B cell (primary cell): Measurements from ENCODE around the gene SS18L1. TPM values are rescaled to one million over a fixed set of nuclear protein-coding genes. Genes with fewer than 3 reads are reported as not detected.

Experiments
- ATAC-seq: fragments of 200-7000 bp; cut with Tn5 transposase; one replicate; pipeline ENCODE4 v1.10.0; 2021; ENCODE audit warnings: low read depth, mild to moderate bottlenecking, moderate number of reproducible peaks, moderate library complexity
- CTCF ChIA-PET: fragments of 350-600 bp; sonication (Branson Sonifier 250); formaldehyde crosslinking; loops from one replicate; lab custom pipeline; 2021; ENCODE audit warnings: antibody characterized with exemption, inconsistent platforms; lab: Charles Lee
- POLR2A ChIA-PET: fragments of 350-600 bp; sonication (Branson Sonifier 250); formaldehyde crosslinking; loops from one replicate; lab custom pipeline; 2021; ENCODE audit warnings: antibody characterized with exemption; lab: Charles Lee
- DNase-seq: peaks from one replicate; pipeline ENCODE4 v3.0.0; 2013
- H2AFZ ChIP-seq: 2 replicates; pipeline ENCODE4 v1.6.1; 2012; ENCODE audit warnings: mild to moderate bottlenecking, low read depth, low read length; ENCODE audit not compliant: insufficient read depth, poor library complexity, severe bottlenecking
- H3K27ac ChIP-seq, 2 donors: 1 replicate in 1 of 2; 2 replicates in 1 of 2; pipeline ENCODE4 v1.5.1; 2012 to 2013; ENCODE audit warnings: low read length in 2 of 2, mild to moderate bottlenecking in 2 of 2, moderate library complexity in 1 of 2
- H3K27me3 ChIP-seq, 4 experiments: fragments of 200-600 bp in 1 of 4; sonication (generic) in 1 of 4; replicated peaks in 1 of 4; 1 replicate in 2 of 4; 2 replicates in 2 of 4; pipeline versions ENCODE4 v1.6.1 to v1.7.0; 2013 to 2016; ENCODE audit warnings: low read length in 3 of 4, mild to moderate bottlenecking in 2 of 4, mixed read lengths in 1 of 4, moderate library complexity in 1 of 4; ENCODE audit not compliant: insufficient read depth in 4 of 4, control insufficient read depth in 3 of 4; ENCODE audit errors: control extremely low read depth in 1 of 4
- H3K36me3 ChIP-seq, 2 experiments: replicated peaks in 1 of 2; 1 replicate in 1 of 2; 2 replicates in 1 of 2; pipeline versions ENCODE4 v1.6.1 to v1.7.1; 2013; ENCODE audit warnings: low read length in 1 of 2; ENCODE audit not compliant: insufficient read depth in 2 of 2, control insufficient read depth in 1 of 2; ENCODE audit errors: control extremely low read depth in 1 of 2, extremely low read depth in 1 of 2
- H3K4me1 ChIP-seq, 2 donors: fragments of 200-600 bp in 1 of 2; sonication (generic) in 1 of 2; 1 replicate in 1 of 2; 2 replicates in 1 of 2; pipeline versions ENCODE4 v1.5.1 to v1.6.1; 2013 to 2017; ENCODE audit warnings: low read length in 2 of 2; ENCODE audit not compliant: control insufficient read depth in 2 of 2, insufficient read depth in 2 of 2
- H3K4me2 ChIP-seq: replicated peaks from 2 replicates; pipeline ENCODE3; 2012; ENCODE audit warnings: mild to moderate bottlenecking, low read depth, low read length; ENCODE audit not compliant: poor library complexity, severe bottlenecking
- H3K4me3 ChIP-seq, 5 experiments: fragments of 200-600 bp in 1 of 5; sonication (generic) in 1 of 5; 1 replicate in 3 of 5; 2 replicates in 2 of 5; pipeline versions ENCODE4 v1.5.1 to v1.7.0; 2011 to 2016; ENCODE audit warnings: low read length in 4 of 5, mild to moderate bottlenecking in 4 of 5, low read depth in 2 of 5, control low read depth in 1 of 5, moderate library complexity in 1 of 5; ENCODE audit not compliant: insufficient read depth in 1 of 5; ENCODE audit errors: control extremely low read depth in 1 of 5, extremely low read depth in 1 of 5
- H3K79me2 ChIP-seq: fragments of 200-600 bp; sonication (generic); one replicate; pipeline ENCODE4 v1.6.0; 2016; ENCODE audit warnings: low read length; ENCODE audit not compliant: control insufficient read depth, insufficient read depth
- H3K9ac ChIP-seq: fragments of 200-600 bp; sonication (generic); 2 replicates; pipeline ENCODE4 v1.6.1; 2017; ENCODE audit warnings: mild to moderate bottlenecking, low read length, moderate library complexity
- H3K9me3 ChIP-seq, 3 donors: one replicate each; pipeline versions ENCODE4 v1.6.1 to v1.7.1; 2013; ENCODE audit warnings: low read length in 2 of 3; ENCODE audit not compliant: control insufficient read depth in 2 of 3, insufficient read depth in 1 of 3; ENCODE audit errors: control extremely low read depth in 1 of 3
- H4K20me1 ChIP-seq: 2 replicates; pipeline ENCODE4 v1.6.0; 2012; ENCODE audit warnings: mild to moderate bottlenecking, low read length; ENCODE audit not compliant: insufficient read depth, control insufficient read depth, poor library complexity, severe bottlenecking
- H3K27ac Mint-ChIP-seq: one replicate; pipeline ENCODE4 v1.8.0; 2021; ENCODE audit warnings: mixed read lengths
- H3K27me3 Mint-ChIP-seq: one replicate; pipeline ENCODE4 v1.8.0; 2021; ENCODE audit warnings: mixed read lengths
- H3K4me1 Mint-ChIP-seq: one replicate; pipeline ENCODE4 v1.8.0; 2021; ENCODE audit warnings: mixed read lengths
- H3K4me3 Mint-ChIP-seq: one replicate; pipeline ENCODE4 v1.8.0; 2021; ENCODE audit warnings: mixed read lengths
- H3K9me3 Mint-ChIP-seq: one replicate; pipeline ENCODE4 v1.8.0; 2022; ENCODE audit warnings: mixed read lengths; ENCODE audit not compliant: insufficient read depth
- EZH2 ChIP-seq: IDR thresholded peaks from 2 replicates; pipeline ENCODE4 v1.6.1; 2012; ENCODE audit warnings: borderline replicate concordance, low read depth, mild to moderate bottlenecking, moderate library complexity, low read length; ENCODE audit not compliant: insufficient read depth, poor library complexity, severe bottlenecking
- WGBS: methylation state at CpG from one replicate; pipeline ENCODE4 v1.1.5; 2013; ENCODE audit warnings: missing lambda C conversion rate; ENCODE audit not compliant: insufficient coverage; 5-methylcytosine and 5-hydroxymethylcytosine counted together
- intact Hi-C: fragments of 100-400 bp; cut with micrococcal nuclease; formaldehyde crosslinking; loops from one replicate; pipeline ENCODE4 v1.10.0; 2022
- polyA plus RNA-seq: library from polyadenylated mRNA; depleted of rRNA; stranded (reverse); fragments of >200 nt; gene quantifications from 2 replicates; pipeline ENCODE4 v1.2.3, GENCODE V29; 2012
- total RNA-seq, 2 donors: library from RNA; stranded (reverse); fragments of 120-200 nt in 1 of 2; gene quantifications; 1 replicate in 1 of 2; 2 replicates in 1 of 2; pipeline versions ENCODE4 v1.2.3 to v1.2.4, GENCODE V29; 2013 to 2022
- TF ChIP-seq, protein P1 (sequence below): fragments of 200-600 bp; IDR thresholded peaks from one replicate; pipeline ENCODE4 v1.8.0; 2022; ENCODE audit warnings: antibody characterized with exemption, mild to moderate bottlenecking

Gene SS18L1
- total and polyA plus RNA-seq, 2 donors (not counting 1 experiment from before 2014, with no cell fraction given), result 15.4 to 20.7 TPM

DNA sequence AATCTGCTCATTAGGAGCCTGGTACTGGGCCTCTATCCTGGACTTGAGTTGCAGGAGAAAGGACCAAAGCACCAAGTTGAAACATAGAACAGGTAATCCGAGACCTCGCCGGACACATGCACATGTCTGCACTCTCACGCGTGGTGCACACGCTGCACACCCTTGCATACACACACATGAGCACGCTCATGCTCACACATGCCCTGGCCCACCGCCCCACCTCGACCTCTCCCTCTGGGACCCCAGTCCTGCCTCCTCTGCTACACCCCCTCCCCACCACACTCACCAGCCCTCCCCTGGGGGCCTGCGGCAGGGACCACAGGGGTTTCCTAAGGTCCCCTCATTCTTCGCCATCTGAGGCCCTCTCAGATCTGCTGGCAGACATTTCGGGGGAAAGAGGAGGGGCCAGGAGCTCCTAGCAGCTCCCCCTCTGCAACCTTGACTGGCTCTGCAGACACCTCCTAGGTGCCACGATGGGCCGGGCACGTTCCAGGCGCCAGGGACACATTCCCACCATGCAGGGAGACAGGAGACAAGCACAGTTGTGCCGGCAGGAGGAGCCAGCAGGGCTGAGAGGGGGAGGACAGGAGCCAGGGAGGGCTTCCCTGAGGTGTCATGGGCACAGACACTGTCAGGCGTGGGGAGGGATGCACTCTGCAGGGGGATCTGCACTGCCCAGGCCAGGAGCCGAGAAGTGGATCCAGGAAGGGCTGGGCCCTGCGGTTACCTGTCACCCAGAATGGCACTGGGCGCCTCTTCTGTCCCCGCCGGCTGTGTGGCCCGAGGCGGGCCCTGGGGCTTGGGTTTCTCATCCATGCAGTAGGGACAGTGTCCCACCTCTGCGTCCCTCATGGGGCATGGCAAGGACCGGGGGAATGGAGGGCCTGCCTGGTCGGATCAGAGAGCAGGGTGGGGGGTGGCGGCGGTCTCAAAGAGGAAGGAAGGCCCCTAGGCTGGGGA lies 46.9 kb upstream of the SS18L1 start:
- H3K27ac Mint-ChIP-seq, result no peak overlapping the region
- CTCF ChIA-PET, result no interaction called here
- H3K4me3 Mint-ChIP-seq, result no peak overlapping the region

More for the DNA sequence above, 46.9 kb upstream of the SS18L1 start:
- H3K4me1 ChIP-seq, result no peaks in the 10 kb centered on the region
- Mint-ChIP-seq H3K27me3 (peaks cover 21% of the 10 kb centered on the region), H3K4me1 (no peaks in the 10 kb centered on the region), H3K9me3 (peaks cover 5% of the 10 kb centered on the region)
- H3K27ac ChIP-seq, result no peak overlapping the region
- peaks cover 0 to 42% (median 4%) of the 10 kb centered on the region in 3 donors for H3K9me3 ChIP-seq
- H3K4me2 ChIP-seq, result no peak overlapping the region
- DNase-seq (no peak), ATAC-seq (no peak)
- H3K36me3 ChIP-seq, result no peaks in the 10 kb centered on the region
- no peak overlapping the region for H3K4me3 ChIP-seq
- no peak overlapping the region for H2AFZ ChIP-seq
- H3K27me3 ChIP-seq, result peaks cover 0 to 9% (median 4%) of the 10 kb centered on the region in 4 experiments
- intact Hi-C loops, result no loop called here
- 83% methylated on average over 30 of the region's 30 CpGs for WGBS
- no peaks in the 10 kb centered on the region for H4K20me1 ChIP-seq
- no peaks in the 10 kb centered on the region for H3K79me2 ChIP-seq
- H3K9ac ChIP-seq, result no peak overlapping the region
- POLR2A ChIA-PET, result no interaction called here
- no peak for TF ChIP-seq EZH2
- TF ChIP-seq, protein P1, sequence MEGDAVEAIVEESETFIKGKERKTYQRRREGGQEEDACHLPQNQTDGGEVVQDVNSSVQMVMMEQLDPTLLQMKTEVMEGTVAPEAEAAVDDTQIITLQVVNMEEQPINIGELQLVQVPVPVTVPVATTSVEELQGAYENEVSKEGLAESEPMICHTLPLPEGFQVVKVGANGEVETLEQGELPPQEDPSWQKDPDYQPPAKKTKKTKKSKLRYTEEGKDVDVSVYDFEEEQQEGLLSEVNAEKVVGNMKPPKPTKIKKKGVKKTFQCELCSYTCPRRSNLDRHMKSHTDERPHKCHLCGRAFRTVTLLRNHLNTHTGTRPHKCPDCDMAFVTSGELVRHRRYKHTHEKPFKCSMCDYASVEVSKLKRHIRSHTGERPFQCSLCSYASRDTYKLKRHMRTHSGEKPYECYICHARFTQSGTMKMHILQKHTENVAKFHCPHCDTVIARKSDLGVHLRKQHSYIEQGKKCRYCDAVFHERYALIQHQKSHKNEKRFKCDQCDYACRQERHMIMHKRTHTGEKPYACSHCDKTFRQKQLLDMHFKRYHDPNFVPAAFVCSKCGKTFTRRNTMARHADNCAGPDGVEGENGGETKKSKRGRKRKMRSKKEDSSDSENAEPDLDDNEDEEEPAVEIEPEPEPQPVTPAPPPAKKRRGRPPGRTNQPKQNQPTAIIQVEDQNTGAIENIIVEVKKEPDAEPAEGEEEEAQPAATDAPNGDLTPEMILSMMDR, result no peak
